Upper lobe of left lung (tissue), 4 donors: Measurements from ENCODE around the gene OR2T29.

Experiments
- EP300 ChIP-seq, 4 donors: sonication (generic); formaldehyde crosslinking; IDR thresholded peaks; one replicate each; pipeline ENCODE4 v1.5.1; 2017; ENCODE audit warnings: antibody characterized with exemption in 4 of 4, control low read depth in 2 of 4
- POLR2A ChIP-seq, 4 donors: fragments of 450-650 bp; IDR thresholded peaks; one replicate each; pipeline ENCODE4 v1.5.1; 2016 to 2017; ENCODE audit warnings: antibody characterized with exemption in 4 of 4, mild to moderate bottlenecking in 2 of 4
- TF ChIP-seq, protein P1 (sequence below), 6 experiments: fragments of 450-650 bp in 4 of 6; fragments of 200-600 bp in 2 of 6; sonication (generic) in 2 of 6; IDR thresholded peaks; one replicate each; pipeline ENCODE4 v1.5.1; 2016 to 2019; ENCODE audit warnings: antibody characterized with exemption in 6 of 6

DNA sequence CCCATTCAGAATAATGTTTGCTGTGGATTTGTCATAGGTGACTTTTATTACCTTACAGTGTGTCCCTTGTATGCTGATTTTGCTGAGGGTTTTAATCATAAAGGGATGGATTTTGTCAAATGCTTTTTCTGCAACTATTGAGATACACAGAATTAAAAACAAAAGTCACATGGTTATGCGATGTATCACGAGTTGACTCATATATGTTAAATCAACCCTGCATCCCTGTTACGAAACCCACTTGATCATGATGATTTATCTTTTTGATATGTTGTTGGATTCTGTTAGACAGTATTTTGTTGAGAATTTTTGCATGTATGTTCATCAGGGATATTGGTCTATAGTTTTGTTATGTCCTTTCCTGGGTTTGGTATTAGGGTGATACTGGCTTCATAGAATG lies 22.7 kb upstream of the OR2T29 start:
- TF ChIP-seq, protein P1, sequence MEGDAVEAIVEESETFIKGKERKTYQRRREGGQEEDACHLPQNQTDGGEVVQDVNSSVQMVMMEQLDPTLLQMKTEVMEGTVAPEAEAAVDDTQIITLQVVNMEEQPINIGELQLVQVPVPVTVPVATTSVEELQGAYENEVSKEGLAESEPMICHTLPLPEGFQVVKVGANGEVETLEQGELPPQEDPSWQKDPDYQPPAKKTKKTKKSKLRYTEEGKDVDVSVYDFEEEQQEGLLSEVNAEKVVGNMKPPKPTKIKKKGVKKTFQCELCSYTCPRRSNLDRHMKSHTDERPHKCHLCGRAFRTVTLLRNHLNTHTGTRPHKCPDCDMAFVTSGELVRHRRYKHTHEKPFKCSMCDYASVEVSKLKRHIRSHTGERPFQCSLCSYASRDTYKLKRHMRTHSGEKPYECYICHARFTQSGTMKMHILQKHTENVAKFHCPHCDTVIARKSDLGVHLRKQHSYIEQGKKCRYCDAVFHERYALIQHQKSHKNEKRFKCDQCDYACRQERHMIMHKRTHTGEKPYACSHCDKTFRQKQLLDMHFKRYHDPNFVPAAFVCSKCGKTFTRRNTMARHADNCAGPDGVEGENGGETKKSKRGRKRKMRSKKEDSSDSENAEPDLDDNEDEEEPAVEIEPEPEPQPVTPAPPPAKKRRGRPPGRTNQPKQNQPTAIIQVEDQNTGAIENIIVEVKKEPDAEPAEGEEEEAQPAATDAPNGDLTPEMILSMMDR (IDR thresholded peaks at IDR 0.05): no peak
- TF ChIP-seq EP300 (IDR thresholded peaks at IDR 0.05) (no peak), POLR2A (IDR thresholded peaks at IDR 0.05) (no peak)
